ENCODE data around the gene CDH16. TPM values are rescaled to one million over a fixed set of nuclear protein-coding genes. Genes with fewer than 3 reads are reported as not detected.

CDH16 gene
- total RNA-seq, 1 donor from 2014 or later, result not detected

DNA sequence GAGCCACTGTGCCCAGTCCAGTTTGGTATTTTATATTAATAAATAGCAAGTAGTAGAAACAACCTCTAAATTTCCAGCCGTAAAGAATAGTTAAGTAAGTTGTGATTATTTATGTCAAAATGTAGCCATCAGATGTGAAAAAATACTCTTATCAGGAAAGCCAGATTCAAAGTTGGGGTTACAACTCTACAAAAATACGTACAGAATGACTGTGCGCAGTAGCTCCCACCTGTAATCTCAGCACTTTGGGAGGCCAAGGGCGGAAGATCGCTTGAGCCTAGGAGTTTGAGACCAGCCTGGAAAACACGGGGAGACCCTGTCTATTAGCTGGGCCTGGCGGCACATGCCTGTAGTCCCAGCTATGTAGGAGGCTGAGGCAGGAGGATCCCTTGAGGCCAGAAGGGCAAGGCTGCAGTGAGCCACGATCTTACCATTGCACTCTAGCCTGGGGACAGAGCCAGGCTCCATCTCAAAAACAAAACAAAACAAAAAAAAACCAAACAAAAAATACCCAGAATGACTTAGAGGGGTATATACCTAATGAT is 36.6 kb downstream of the CDH16 start:
- H3K27me3 Mint-ChIP-seq (ENCODE audit: low read depth), result no peaks in the 10 kb centered on the region

DNA sequence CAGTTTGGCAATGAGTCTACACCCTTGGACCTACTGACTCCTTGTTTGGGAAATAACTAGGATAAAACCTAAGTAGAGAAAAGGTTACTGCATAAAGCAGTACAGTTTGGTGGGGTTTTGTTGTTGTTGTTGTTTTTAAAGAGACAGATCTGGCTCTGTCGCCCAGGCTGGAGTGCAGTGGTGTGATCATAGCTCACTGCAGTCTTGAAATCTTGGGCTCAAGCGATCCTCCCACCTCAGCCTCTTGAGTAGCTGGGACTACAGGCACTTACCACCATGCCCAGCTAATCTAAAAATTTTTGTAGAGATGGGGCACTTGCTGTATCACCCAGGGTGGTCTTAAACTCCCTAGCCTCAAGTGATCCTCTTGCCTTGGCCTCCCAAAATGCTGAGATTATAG is 37.1 kb downstream of the CDH16 start:
- TF ChIP-seq, protein P1, sequence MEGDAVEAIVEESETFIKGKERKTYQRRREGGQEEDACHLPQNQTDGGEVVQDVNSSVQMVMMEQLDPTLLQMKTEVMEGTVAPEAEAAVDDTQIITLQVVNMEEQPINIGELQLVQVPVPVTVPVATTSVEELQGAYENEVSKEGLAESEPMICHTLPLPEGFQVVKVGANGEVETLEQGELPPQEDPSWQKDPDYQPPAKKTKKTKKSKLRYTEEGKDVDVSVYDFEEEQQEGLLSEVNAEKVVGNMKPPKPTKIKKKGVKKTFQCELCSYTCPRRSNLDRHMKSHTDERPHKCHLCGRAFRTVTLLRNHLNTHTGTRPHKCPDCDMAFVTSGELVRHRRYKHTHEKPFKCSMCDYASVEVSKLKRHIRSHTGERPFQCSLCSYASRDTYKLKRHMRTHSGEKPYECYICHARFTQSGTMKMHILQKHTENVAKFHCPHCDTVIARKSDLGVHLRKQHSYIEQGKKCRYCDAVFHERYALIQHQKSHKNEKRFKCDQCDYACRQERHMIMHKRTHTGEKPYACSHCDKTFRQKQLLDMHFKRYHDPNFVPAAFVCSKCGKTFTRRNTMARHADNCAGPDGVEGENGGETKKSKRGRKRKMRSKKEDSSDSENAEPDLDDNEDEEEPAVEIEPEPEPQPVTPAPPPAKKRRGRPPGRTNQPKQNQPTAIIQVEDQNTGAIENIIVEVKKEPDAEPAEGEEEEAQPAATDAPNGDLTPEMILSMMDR (IDR thresholded peaks at IDR 0.05; ENCODE audit: unreplicated experiment), result no peak
- Mint-ChIP-seq H3K27me3 (ENCODE audit: low read depth) (no peaks in the 10 kb centered on the region), H3K4me1 (peaks cover 24% of the 10 kb centered on the region), H3K36me3 (peaks cover 12% of the 10 kb centered on the region), H3K9me3 (no peaks in the 10 kb centered on the region), H3K4me3 (peak overlapping the region; percentile 56), H3K27ac (no peak overlapping the region)
- no peak for DNase-seq (ENCODE audit: low spot score in 2 of 2, unreplicated experiment in 2 of 2)

More for the DNA sequence above, 36.6 kb downstream of the CDH16 start:
- no peak overlapping the region for H3K27ac Mint-ChIP-seq
- DNase-seq (ENCODE audit: low spot score in 2 of 2, unreplicated experiment in 2 of 2), result no peak
- TF ChIP-seq, protein P1 (IDR thresholded peaks at IDR 0.05; ENCODE audit: unreplicated experiment), result no peak
- H3K9me3 Mint-ChIP-seq, result no peaks in the 10 kb centered on the region
- peaks cover 12% of the 10 kb centered on the region for H3K36me3 Mint-ChIP-seq
- H3K4me1 Mint-ChIP-seq, result peaks cover 28% of the 10 kb centered on the region
- H3K4me3 Mint-ChIP-seq, result no peak overlapping the region

DNA sequence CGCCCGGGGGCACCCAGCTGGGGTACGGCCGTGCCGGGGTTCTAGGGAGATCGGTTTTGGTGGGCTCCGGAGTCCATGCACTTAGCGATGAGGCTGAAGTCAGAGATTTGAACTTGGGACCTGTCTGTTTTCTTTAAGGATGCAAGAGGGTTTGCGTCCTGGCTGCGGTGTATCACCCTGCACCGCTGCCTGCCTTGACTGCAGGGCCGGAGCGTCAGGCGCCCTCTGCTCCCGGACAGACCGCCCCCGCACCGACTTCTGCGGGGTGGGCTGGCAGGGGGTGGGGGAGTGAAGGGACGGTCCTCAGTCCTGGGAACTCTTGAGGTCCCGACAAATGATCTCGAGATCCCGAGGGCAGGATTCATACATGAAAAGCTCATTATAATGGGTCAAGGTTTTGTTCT is 37.7 kb downstream of the CDH16 start:
- no peak for DNase-seq (ENCODE audit: low spot score in 2 of 2, unreplicated experiment in 2 of 2)
- no peak overlapping the region for H3K27ac Mint-ChIP-seq
- peak overlapping the region; percentile 99 for H3K4me3 Mint-ChIP-seq
- peaks cover 19% of the 10 kb centered on the region for H3K4me1 Mint-ChIP-seq
- H3K27me3 Mint-ChIP-seq (ENCODE audit: low read depth), result no peaks in the 10 kb centered on the region
- no peaks in the 10 kb centered on the region for H3K9me3 Mint-ChIP-seq
- H3K36me3 Mint-ChIP-seq, result peaks cover 12% of the 10 kb centered on the region
- TF ChIP-seq, protein P1 (IDR thresholded peaks at IDR 0.05; ENCODE audit: unreplicated experiment), result no peak

DNA sequence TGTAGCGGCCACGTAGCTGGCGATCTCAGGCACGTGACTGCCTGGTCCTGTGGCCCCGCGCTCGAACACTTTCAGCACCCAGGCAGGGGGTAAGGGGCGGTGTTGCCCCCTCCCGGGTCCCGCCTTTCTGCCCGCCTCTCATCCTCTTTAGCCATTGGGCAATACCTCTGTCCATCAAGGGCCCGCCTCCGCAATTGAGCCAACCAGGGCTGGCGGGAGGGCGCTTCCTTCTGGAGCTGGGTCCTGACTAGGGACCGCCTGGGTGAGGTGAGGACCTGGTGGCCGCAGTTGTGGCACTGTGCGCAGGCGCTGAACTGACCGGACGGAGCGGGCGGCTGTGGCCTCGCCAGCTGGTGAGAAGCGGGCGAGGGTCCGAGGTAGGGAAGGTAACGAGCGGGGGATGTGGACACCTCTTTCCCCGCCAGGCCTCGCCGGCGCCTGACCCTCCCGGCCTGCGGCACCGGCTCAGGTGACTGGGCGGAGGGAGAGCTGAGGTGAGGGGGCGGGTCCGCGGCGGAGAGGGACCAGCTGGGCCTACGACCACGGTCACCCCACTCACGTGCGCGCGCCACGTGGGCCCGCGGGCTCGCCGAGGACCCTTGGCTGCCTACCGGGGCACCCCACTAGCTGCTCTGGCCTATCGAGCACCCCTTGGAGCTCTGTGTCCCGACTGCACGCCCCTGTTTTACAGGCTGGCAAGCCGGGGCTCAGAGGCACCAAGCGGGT is 38.2 kb downstream of the CDH16 start, which contains the start of gene PDP2:
TSS of gene PDP2 (plus strand) at position 228 of the 726 bp plus-strand sequence. CDS start 3,770 bp downstream, outside the sequence.
- Mint-ChIP-seq H3K4me3 (peak within 1 kb of the TSS; percentile 99), H3K36me3 (peaks cover 8% of the 10 kb centered on the region), H3K9me3 (no peaks in the 10 kb centered on the region), H3K27ac (peak within 1 kb of the TSS; percentile 92), H3K4me1 (peaks cover 13% of the 10 kb centered on the region), H3K27me3 (ENCODE audit: low read depth) (no peaks in the 10 kb centered on the region)
- peak; percentile 84 to 91 for DNase-seq (ENCODE audit: low spot score in 2 of 2, unreplicated experiment in 2 of 2)
- TF ChIP-seq, protein P1 (IDR thresholded peaks at IDR 0.05; ENCODE audit: unreplicated experiment), result no peak

DNA sequence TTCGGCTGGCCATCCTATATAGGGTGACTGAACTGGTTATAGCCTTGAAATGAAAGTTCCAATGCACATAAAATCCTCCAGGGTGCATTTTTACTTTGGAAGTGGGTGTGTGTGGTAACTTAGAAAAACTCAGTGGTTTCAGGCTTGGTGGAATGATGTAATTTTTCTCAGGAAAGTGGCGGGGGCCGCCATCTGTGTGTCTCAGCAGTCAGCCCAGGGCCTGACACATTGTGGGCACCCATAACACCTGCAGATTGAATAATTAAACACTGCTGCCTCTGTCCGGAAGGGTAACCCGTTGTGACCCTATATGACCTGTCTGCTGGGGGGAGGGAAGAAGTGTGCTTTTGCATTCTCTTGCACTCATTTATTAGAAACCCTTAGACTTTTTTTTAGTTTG is 40.6 kb downstream of the CDH16 start:
- no peak overlapping the region for H3K27ac Mint-ChIP-seq

More for the DNA sequence above, 40.6 kb downstream of the CDH16 start:
- Mint-ChIP-seq H3K36me3 (no peaks in the 10 kb centered on the region), H3K9me3 (no peaks in the 10 kb centered on the region), H3K4me3 (no peak overlapping the region), H3K27me3 (ENCODE audit: low read depth) (no peaks in the 10 kb centered on the region), H3K4me1 (peaks cover 21% of the 10 kb centered on the region)
- TF ChIP-seq, protein P1 (IDR thresholded peaks at IDR 0.05; ENCODE audit: unreplicated experiment), result no peak
- DNase-seq (ENCODE audit: low spot score in 2 of 2, unreplicated experiment in 2 of 2), result no peak
